ENCODE data around the gene ERCC6L.

- no peak for TF ChIP-seq CTCF (IDR thresholded peaks at IDR 0.05)
- TF ChIP-seq POLR2A (IDR thresholded peaks at IDR 0.05): peak; percentile 26
Observed at GRCh38 chrX:72181178-72182125, 57.4 kb downstream of the ERCC6L start, which contains the start of gene PIN4.
